ENCODE measurements around the gene ATP23. TPM values are rescaled to one million over a fixed set of nuclear protein-coding genes. Genes with fewer than 3 reads are reported as not detected.

Gene ATP23
- total RNA-seq, 1 donor = 5.1 TPM

DNA sequence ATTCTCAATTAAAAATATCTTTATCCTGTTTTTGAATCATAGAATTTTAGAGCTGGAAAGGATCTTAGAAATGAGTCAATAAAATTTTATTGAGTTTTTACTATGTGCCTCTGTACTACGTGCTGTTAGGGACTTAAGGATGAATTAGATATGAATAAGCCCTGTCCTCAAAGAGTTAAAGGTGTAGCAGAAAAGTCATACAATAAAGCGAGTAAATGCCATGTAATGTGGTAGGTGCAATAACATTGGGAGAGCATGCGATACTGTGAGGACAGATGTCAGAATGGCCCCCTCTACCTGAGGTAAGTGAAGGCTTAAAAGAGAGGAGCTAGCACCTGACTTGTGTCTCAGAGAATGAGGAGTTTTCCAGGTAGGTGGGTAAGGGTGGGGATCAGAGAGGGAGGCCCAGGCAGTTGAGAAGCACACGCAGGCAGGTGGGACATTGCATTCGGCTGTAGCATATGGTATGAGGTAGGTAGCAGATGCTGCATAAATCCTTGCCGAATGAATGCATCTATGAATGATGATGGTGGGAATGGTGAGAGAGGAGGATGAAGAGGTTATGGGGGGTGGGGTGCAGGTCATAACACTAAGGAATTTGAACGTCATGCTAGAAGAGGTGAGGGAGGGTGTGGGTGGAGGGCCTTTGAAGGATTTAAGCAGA, 35.4 kb upstream of the ATP23 start:
- DNase-seq (ENCODE audit: insufficient read length, low spot score, missing footprints) = no peak
- peaks cover 22% of the 10 kb centered on the region for H3K27me3 ChIP-seq (ENCODE audit: insufficient read depth, low read length)
- peaks cover 2% of the 10 kb centered on the region for H3K4me1 ChIP-seq (ENCODE audit: insufficient read depth, low read length)
- no peaks in the 10 kb centered on the region for H3K79me2 ChIP-seq (ENCODE audit: insufficient read depth, low read length)
- H2AFZ ChIP-seq (ENCODE audit: low read length) = no peak overlapping the region
- no peak overlapping the region for H3K4me2 ChIP-seq (ENCODE audit: insufficient read depth, low read length)
- H4K20me1 ChIP-seq (ENCODE audit: insufficient read depth, low read length) = no peaks in the 10 kb centered on the region
- no peak overlapping the region for H3K4me3 ChIP-seq (ENCODE audit: insufficient read depth, low read length)
- TF ChIP-seq, protein P1, sequence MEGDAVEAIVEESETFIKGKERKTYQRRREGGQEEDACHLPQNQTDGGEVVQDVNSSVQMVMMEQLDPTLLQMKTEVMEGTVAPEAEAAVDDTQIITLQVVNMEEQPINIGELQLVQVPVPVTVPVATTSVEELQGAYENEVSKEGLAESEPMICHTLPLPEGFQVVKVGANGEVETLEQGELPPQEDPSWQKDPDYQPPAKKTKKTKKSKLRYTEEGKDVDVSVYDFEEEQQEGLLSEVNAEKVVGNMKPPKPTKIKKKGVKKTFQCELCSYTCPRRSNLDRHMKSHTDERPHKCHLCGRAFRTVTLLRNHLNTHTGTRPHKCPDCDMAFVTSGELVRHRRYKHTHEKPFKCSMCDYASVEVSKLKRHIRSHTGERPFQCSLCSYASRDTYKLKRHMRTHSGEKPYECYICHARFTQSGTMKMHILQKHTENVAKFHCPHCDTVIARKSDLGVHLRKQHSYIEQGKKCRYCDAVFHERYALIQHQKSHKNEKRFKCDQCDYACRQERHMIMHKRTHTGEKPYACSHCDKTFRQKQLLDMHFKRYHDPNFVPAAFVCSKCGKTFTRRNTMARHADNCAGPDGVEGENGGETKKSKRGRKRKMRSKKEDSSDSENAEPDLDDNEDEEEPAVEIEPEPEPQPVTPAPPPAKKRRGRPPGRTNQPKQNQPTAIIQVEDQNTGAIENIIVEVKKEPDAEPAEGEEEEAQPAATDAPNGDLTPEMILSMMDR (IDR thresholded peaks at IDR 0.05; ENCODE audit: extremely low read depth, low read depth, low read length) = no peak
- H3K36me3 ChIP-seq (ENCODE audit: insufficient read depth, low read length) = no peaks in the 10 kb centered on the region
- H3K9me3 ChIP-seq (ENCODE audit: low read depth, low read length) = no peaks in the 10 kb centered on the region
- no peak overlapping the region for H3K27ac ChIP-seq (ENCODE audit: low read depth, low read length)

DNA sequence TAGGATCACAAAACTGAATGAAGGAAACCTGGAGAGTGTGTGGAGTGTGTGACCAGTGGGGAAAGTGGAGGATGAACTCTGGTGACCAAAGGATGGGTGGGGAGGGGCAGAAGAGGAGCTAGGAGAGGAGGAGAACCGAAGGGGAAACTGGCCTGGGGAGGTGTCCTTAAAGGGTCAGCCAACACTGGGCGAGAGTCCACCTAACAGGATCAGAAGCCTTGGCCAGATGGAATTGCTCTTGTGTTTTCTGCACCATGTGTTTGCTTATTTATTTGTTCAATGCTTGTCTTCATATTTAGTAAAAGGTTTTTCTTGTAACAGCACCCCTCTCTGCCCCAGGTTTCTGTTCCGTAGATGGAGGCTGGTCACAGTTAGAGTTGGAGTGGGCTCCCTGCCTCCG, 34.5 kb upstream of the ATP23 start:
- Histone ChIP-seq H4K20me1 (ENCODE audit: insufficient read depth, low read length) (no peaks in the 10 kb centered on the region), H3K27me3 (ENCODE audit: insufficient read depth, low read length) (peaks cover 25% of the 10 kb centered on the region), H3K79me2 (ENCODE audit: insufficient read depth, low read length) (no peaks in the 10 kb centered on the region), H3K4me1 (ENCODE audit: insufficient read depth, low read length) (peaks cover 2% of the 10 kb centered on the region), H3K9me3 (ENCODE audit: low read depth, low read length) (no peaks in the 10 kb centered on the region), H3K4me2 (ENCODE audit: insufficient read depth, low read length) (no peak overlapping the region), H3K36me3 (ENCODE audit: insufficient read depth, low read length) (no peaks in the 10 kb centered on the region), H2AFZ (ENCODE audit: low read length) (no peak overlapping the region), H3K4me3 (ENCODE audit: insufficient read depth, low read length) (no peak overlapping the region), H3K27ac (ENCODE audit: low read depth, low read length) (no peak overlapping the region)
- TF ChIP-seq, protein P1 (IDR thresholded peaks at IDR 0.05; ENCODE audit: extremely low read depth, low read depth, low read length) = no peak
- no peak for DNase-seq (ENCODE audit: insufficient read length, low spot score, missing footprints)

DNA sequence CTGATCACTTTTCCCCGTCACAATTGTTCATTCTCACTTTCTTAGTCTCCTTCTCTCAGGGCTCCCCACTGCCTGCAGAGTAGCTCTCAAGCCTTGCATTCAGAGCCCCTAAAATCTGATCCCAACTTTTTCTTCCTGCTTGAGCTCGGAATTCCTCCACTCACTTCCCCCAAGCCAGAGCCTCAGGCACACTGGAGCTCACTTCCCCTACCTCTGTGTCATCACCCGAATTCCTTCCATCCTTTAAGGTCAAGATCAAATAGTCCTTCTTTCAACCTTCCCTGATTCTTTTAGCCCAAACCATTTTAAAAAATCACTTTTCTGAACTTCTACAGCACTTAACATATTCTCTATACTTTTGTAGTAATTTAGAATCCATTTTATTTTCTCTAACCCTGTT, 34.1 kb upstream of the ATP23 start:
- no peaks in the 10 kb centered on the region for H3K9me3 ChIP-seq (ENCODE audit: low read depth, low read length)
- TF ChIP-seq, protein P1 (IDR thresholded peaks at IDR 0.05; ENCODE audit: extremely low read depth, low read depth, low read length) = no peak
- H3K27ac ChIP-seq (ENCODE audit: low read depth, low read length) = no peak overlapping the region
- no peak overlapping the region for H3K4me2 ChIP-seq (ENCODE audit: insufficient read depth, low read length)
- H3K4me3 ChIP-seq (ENCODE audit: insufficient read depth, low read length) = no peak overlapping the region
- H4K20me1 ChIP-seq (ENCODE audit: insufficient read depth, low read length) = no peaks in the 10 kb centered on the region
- DNase-seq (ENCODE audit: insufficient read length, low spot score, missing footprints) = no peak
- H2AFZ ChIP-seq (ENCODE audit: low read length) = no peak overlapping the region
- peaks cover 2% of the 10 kb centered on the region for H3K4me1 ChIP-seq (ENCODE audit: insufficient read depth, low read length)
- peaks cover 25% of the 10 kb centered on the region for H3K27me3 ChIP-seq (ENCODE audit: insufficient read depth, low read length)
- H3K36me3 ChIP-seq (ENCODE audit: insufficient read depth, low read length) = no peaks in the 10 kb centered on the region
- H3K79me2 ChIP-seq (ENCODE audit: insufficient read depth, low read length) = no peaks in the 10 kb centered on the region

DNA sequence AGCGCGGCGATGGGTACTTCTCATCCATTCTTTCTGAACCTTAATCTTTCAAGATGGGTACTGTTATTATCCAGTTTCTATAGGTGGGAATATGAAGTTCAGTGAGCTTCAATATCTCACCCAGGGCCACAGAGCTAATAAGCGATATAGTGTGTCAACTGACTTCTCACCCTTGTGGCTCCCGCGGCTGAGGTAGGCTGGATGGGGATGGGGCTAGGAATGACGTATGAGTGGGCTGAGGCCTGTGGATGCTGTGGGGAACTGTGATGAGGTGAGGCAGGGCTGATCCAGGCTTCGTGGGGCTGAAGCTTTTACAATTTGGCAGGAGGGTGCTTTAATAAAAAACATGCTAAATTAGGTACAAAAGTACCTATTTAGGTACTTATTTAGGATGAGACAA, 32.9 kb upstream of the ATP23 start:
- Histone ChIP-seq H4K20me1 (ENCODE audit: insufficient read depth, low read length) (no peaks in the 10 kb centered on the region), H3K27ac (ENCODE audit: low read depth, low read length) (no peak overlapping the region), H3K4me3 (ENCODE audit: insufficient read depth, low read length) (no peak overlapping the region), H3K36me3 (ENCODE audit: insufficient read depth, low read length) (no peaks in the 10 kb centered on the region), H3K4me1 (ENCODE audit: insufficient read depth, low read length) (peaks cover 2% of the 10 kb centered on the region), H3K27me3 (ENCODE audit: insufficient read depth, low read length) (peaks cover 31% of the 10 kb centered on the region), H3K79me2 (ENCODE audit: insufficient read depth, low read length) (no peaks in the 10 kb centered on the region), H3K4me2 (ENCODE audit: insufficient read depth, low read length) (no peak overlapping the region), H3K9me3 (ENCODE audit: low read depth, low read length) (no peaks in the 10 kb centered on the region), H2AFZ (ENCODE audit: low read length) (no peak overlapping the region)
- TF ChIP-seq, protein P1 (IDR thresholded peaks at IDR 0.05; ENCODE audit: extremely low read depth, low read depth, low read length) = no peak
- no peak for DNase-seq (ENCODE audit: insufficient read length, low spot score, missing footprints)
